Measurements from ENCODE around the gene OSBPL3.
A peak's percentile ranks its signal among the peaks of the same experiment; 100 is the strongest.

Gene OSBPL3

DNA sequence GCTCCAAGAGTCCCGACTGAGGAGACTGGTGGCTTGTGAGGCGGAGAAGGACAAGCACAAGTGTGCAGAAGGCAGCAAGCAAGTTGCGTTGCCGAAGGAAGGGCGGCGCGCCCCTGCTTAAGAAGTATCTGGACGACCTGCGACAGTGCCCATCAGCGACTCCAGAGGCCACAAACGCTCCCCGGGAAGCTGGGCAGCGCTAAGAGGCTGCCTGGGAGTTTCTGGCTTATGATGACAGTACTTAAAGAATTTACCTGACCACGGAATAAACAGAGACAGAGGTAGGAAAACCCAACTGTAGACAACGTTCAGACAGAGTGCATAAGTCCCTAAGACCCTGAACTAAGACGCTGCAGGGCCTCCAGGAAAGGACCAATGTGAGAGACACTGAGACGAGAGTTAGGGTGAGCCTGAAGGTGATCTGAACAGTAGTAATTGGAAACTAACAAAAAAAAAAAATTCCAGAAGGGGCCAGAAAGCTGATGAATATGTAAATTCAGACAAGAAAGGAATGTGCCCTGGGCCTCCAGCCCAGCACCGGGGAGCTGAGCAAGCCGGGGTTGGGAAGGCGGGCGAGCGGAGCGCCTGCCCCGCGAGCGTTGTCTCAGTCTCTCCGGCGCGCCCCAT lies 1.0 kb downstream of the OSBPL3 start:
- TF ChIP-seq POLR2A (IDR thresholded peaks at IDR 0.05; ENCODE audit: extremely low read depth, insufficient read length) (no peak), MYC (IDR thresholded peaks at IDR 0.05; ENCODE audit: low read depth, low read length) (no peak)
- TF ChIP-seq, protein P1, sequence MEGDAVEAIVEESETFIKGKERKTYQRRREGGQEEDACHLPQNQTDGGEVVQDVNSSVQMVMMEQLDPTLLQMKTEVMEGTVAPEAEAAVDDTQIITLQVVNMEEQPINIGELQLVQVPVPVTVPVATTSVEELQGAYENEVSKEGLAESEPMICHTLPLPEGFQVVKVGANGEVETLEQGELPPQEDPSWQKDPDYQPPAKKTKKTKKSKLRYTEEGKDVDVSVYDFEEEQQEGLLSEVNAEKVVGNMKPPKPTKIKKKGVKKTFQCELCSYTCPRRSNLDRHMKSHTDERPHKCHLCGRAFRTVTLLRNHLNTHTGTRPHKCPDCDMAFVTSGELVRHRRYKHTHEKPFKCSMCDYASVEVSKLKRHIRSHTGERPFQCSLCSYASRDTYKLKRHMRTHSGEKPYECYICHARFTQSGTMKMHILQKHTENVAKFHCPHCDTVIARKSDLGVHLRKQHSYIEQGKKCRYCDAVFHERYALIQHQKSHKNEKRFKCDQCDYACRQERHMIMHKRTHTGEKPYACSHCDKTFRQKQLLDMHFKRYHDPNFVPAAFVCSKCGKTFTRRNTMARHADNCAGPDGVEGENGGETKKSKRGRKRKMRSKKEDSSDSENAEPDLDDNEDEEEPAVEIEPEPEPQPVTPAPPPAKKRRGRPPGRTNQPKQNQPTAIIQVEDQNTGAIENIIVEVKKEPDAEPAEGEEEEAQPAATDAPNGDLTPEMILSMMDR (IDR thresholded peaks at IDR 0.05; ENCODE audit: low read depth, low read length), result no peak
- TF ChIP-seq, protein P2, sequence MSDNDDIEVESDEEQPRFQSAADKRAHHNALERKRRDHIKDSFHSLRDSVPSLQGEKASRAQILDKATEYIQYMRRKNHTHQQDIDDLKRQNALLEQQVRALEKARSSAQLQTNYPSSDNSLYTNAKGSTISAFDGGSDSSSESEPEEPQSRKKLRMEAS (IDR thresholded peaks at IDR 0.05; ENCODE audit: low read depth, low read length), result no peak
- H3K4me3 ChIP-seq (ENCODE audit: low read depth, low read length), result peak overlapping the region; percentile 68
- DNase-seq (ENCODE audit: low read depth), result no peak

DNA sequence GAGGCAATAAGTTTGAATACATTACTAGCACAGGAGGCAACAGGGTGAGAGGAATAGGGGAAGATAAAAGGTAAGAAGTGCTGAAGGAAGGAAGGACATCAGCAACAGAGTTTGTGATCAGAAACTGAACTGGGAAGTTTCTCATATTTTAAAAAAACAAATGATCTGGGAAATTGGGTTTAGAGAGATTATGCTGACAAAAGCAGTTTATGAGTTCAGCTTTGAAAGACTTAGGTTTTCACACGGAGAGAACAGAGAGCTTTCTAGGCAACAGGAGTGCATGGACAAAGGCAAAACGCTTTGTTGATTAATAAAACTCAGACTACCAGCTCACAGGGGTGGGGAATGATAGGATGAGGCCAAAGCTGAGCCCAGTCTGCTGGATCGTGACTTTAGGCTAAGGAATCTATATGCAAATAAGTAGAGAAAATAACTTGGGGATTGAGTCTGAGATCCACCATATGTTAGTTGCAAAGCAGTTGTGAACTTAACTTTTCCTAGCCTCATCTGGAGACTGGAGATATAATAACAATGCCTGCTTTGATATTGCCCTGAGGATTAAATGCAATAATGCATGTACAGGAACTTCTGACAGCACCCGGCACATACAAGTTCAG lies 4.2 kb downstream of the OSBPL3 start:
- no peak overlapping the region for H3K4me3 ChIP-seq (ENCODE audit: low read depth, low read length)
- no peak for DNase-seq (ENCODE audit: low read depth)
- TF ChIP-seq, protein P2 (IDR thresholded peaks at IDR 0.05; ENCODE audit: low read depth, low read length), result no peak
- TF ChIP-seq MYC (IDR thresholded peaks at IDR 0.05; ENCODE audit: low read depth, low read length) (no peak), POLR2A (IDR thresholded peaks at IDR 0.05; ENCODE audit: extremely low read depth, insufficient read length) (no peak)
- TF ChIP-seq, protein P1 (IDR thresholded peaks at IDR 0.05; ENCODE audit: low read depth, low read length), result no peak

DNA sequence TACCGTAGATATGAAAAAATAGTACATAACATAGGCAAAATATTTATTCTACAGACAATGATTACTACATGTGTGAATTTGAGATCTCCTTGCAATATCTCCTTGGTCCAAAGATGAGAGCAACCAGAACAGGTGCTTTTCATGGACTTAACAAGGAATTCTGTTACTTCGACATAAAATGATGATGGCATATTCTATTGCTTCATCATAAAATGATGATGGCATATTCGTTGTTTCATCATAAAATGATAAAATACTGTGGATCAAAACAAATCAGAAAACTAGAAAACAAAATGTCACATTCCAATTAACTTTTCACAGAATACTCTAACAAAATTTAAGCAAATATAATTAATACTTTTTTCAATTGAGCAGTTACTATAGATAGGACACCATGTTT lies 4.8 kb downstream of the OSBPL3 start:
- TF ChIP-seq MYC (IDR thresholded peaks at IDR 0.05; ENCODE audit: low read depth, low read length) (no peak), POLR2A (IDR thresholded peaks at IDR 0.05; ENCODE audit: extremely low read depth, insufficient read length) (no peak)
- TF ChIP-seq, protein P2 (IDR thresholded peaks at IDR 0.05; ENCODE audit: low read depth, low read length), result no peak
- TF ChIP-seq, protein P1 (IDR thresholded peaks at IDR 0.05; ENCODE audit: low read depth, low read length), result no peak
- no peak overlapping the region for H3K4me3 ChIP-seq (ENCODE audit: low read depth, low read length)
- DNase-seq (ENCODE audit: low read depth), result no peak

DNA sequence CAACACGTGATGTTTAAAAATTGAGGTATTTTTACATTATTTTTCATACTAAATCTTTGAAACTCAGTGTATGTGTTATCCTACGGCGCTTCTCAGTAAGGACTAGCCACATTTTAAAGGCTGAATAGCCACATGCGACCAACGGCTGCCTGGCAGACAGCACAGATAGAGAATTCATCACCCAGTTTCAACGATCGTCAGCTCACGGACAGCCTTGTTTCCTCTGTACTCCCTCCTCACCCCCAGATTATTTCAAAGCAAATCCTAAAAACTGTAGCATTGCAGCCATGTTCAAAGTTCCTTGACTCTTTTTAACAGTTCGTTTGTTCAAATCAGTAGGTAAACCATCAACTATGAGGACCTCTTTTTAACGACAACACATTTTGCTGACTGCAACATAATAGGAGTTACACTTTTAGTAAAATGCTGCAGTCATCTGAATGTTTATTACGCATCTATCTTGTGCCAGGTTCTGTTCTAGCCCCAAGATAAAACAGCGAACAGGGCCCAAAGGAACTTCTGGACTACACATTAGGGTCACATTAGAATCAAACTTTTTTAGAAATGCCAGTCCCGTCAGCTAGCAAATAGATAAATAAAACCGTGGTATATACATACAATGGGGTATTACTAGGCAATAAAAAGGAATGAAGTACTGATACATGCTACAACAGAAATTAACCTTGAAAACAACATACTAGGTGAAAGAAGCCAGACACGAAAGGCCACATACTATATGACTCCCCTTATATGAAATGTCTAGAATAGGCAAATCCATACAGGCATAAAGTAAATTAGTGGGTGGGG lies 5.7 kb downstream of the OSBPL3 start:
- no peak for DNase-seq (ENCODE audit: low read depth)
- TF ChIP-seq, protein P1 (IDR thresholded peaks at IDR 0.05; ENCODE audit: low read depth, low read length), result no peak
- TF ChIP-seq POLR2A (IDR thresholded peaks at IDR 0.05; ENCODE audit: extremely low read depth, insufficient read length), result no peak
- no peak for TF ChIP-seq MYC (IDR thresholded peaks at IDR 0.05; ENCODE audit: low read depth, low read length)
- TF ChIP-seq, protein P2 (IDR thresholded peaks at IDR 0.05; ENCODE audit: low read depth, low read length), result no peak
- no peak overlapping the region for H3K4me3 ChIP-seq (ENCODE audit: low read depth, low read length)

DNA sequence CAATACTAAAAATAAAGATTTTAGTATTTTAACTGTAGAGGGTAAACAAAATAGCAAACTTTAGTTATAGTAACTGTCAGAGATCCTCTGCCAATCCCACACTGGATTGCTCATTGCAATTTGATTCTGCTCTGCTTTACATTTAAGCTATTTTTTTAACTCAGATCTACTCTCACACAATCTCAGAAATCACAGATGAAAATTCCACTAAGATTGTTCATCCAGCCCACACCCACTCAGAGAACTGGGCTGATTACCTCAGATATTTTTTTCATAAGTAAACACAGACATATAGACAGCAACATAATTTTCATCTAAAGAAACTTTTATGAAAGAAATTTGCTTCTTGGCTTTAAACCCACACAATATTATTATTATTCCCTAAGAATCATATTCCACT lies 7.0 kb downstream of the OSBPL3 start:
- no peak overlapping the region for H3K4me3 ChIP-seq (ENCODE audit: low read depth, low read length)
- no peak for DNase-seq (ENCODE audit: low read depth)
- TF ChIP-seq, protein P1 (IDR thresholded peaks at IDR 0.05; ENCODE audit: low read depth, low read length), result no peak
- TF ChIP-seq, protein P2 (IDR thresholded peaks at IDR 0.05; ENCODE audit: low read depth, low read length), result no peak
- no peak for TF ChIP-seq MYC (IDR thresholded peaks at IDR 0.05; ENCODE audit: low read depth, low read length)
- TF ChIP-seq POLR2A (IDR thresholded peaks at IDR 0.05; ENCODE audit: extremely low read depth, insufficient read length), result no peak
